GM12878 (cell line): ENCODE data around the gene AGBL4. TPM values are rescaled to one million over a fixed set of nuclear protein-coding genes. Genes with fewer than 3 reads are reported as not detected.

Source experiments
- ATAC-seq: fragments of 200-7000 bp; cut with Tn5 transposase; 3 replicates; pipeline ENCODE4 v1.9.1; 2020; ENCODE audit warnings: mild to moderate bottlenecking, moderate library complexity
- BruUV-seq: library from RNA; stranded (reverse); fragments of 400-500 nt; replicated peaks from 2 replicates; lab custom pipeline; 2021; lab: Mats Ljungman, UMichigan
- CTCF ChIA-PET: fragments of 300-600 bp; sonication (Branson Sonifier 250); formaldehyde crosslinking; extraction: SDS; loops from one replicate; lab custom pipeline; 2021; ENCODE audit warnings: inconsistent platforms; lab: Yijun Ruan, JAX
- POLR2A ChIA-PET: fragments of 350-600 bp; formaldehyde crosslinking; extraction: SDS; loops from one replicate; lab custom pipeline; 2021; ENCODE audit warnings: inconsistent platforms; lab: Charles Lee
- RAD21 ChIA-PET: fragments of 300-600 bp; sonication (Branson Sonifier 250); formaldehyde crosslinking; loops from one replicate; lab custom pipeline; 2023; ENCODE audit warnings: antibody characterized with exemption; ENCODE audit not compliant: unreplicated experiment; lab: Charles Lee
- SMC1A ChIA-PET: fragments of 300-600 bp; sonication (Branson Sonifier 250); formaldehyde crosslinking; loops from one replicate; lab custom pipeline; 2023; ENCODE audit not compliant: unreplicated experiment, uncharacterized antibody; lab: Charles Lee
- DNase-seq: peaks from one replicate; pipeline ENCODE4 v3.0.0-alpha.2; 2011; ENCODE audit warnings: low read depth, low spot score
- FAIRE-seq: peaks from 3 replicates; lab custom pipeline; 2011; peaks lifted over from hg19 to GRCh38; lab: Jason Lieb, UNC
- H2AFZ ChIP-seq: 2 replicates; pipeline ENCODE4 v1.6.0; 2011; ENCODE audit warnings: low read depth, low read length, control low read depth; ENCODE audit not compliant: control insufficient read depth
- H3K27ac ChIP-seq: 2 replicates; pipeline ENCODE4 v1.5.1; 2011; ENCODE audit warnings: control low read depth; ENCODE audit not compliant: control insufficient read depth, insufficient read depth
- H3K27me3 ChIP-seq, 2 experiments: replicated peaks in 1 of 2; 2 replicates each; pipeline versions ENCODE4 v1.6.0 to v1.6.1; 2011; ENCODE audit warnings: low read length in 1 of 2; ENCODE audit not compliant: control insufficient read depth in 2 of 2, insufficient read depth in 2 of 2
- H3K36me3 ChIP-seq, 2 experiments: 2 replicates each; pipeline ENCODE4 v1.5.1; 2011; ENCODE audit warnings: low read length in 1 of 2; ENCODE audit not compliant: control insufficient read depth in 2 of 2, insufficient read depth in 2 of 2
- H3K4me1 ChIP-seq: 2 replicates; pipeline ENCODE4 v1.6.1; 2011; ENCODE audit warnings: mild to moderate bottlenecking, low read length, moderate library complexity, mixed read lengths; ENCODE audit not compliant: control insufficient read depth, insufficient read depth
- H3K4me2 ChIP-seq: 2 replicates; pipeline ENCODE4 v1.6.0; 2011; ENCODE audit warnings: control low read depth; ENCODE audit not compliant: control insufficient read depth, insufficient read depth
- H3K4me3 ChIP-seq: fragments of 200-600 bp; sonication (generic); 2 replicates; pipeline ENCODE4 v1.5.1; 2016
- H3K79me2 ChIP-seq: 2 replicates; pipeline ENCODE4 v1.6.0; 2011; ENCODE audit warnings: low read length; ENCODE audit not compliant: control insufficient read depth, insufficient read depth
- H3K9ac ChIP-seq: 2 replicates; pipeline ENCODE4 v1.8.0; 2011; ENCODE audit warnings: low read length, control low read depth, mixed read lengths; ENCODE audit not compliant: control insufficient read depth, insufficient read depth
- H3K9me3 ChIP-seq: replicated peaks from 3 replicates; pipeline ENCODE4 v1.5.1; 2011; ENCODE audit warnings: mild to moderate bottlenecking, low read length; ENCODE audit not compliant: control insufficient read depth, insufficient read depth
- H4K20me1 ChIP-seq: 2 replicates; pipeline ENCODE4 v1.6.0; 2011; ENCODE audit not compliant: control insufficient read depth, insufficient read depth
- NFYB ChIP-seq: IDR thresholded peaks from 2 replicates; pipeline ENCODE4 v1.6.1; 2011; ENCODE audit warnings: low read depth, mild to moderate bottlenecking, low read length, improper control_type of control experiment, moderate library complexity; ENCODE audit not compliant: insufficient read depth
- RAD21 ChIP-seq: IDR thresholded peaks from 2 replicates; pipeline ENCODE4 v1.6.1; 2011; ENCODE audit warnings: mild to moderate bottlenecking, low read depth, low read length, moderate library complexity; ENCODE audit not compliant: insufficient read depth
- SMC3 ChIP-seq: IDR thresholded peaks from 2 replicates; pipeline ENCODE4 v1.6.1; 2011; ENCODE audit warnings: low read length, improper control_type of control experiment, borderline replicate concordance
- WGBS: methylation state at CpG from one replicate; pipeline ENCODE4 v1.1.6; 2016; ENCODE audit warnings: low lambda C conversion rate; ENCODE audit not compliant: insufficient replicate concordance, insufficient coverage; ENCODE audit errors: missing lambda C conversion rate; 5-methylcytosine and 5-hydroxymethylcytosine counted together
- in situ Hi-C: fragments of 300-500 bp; cut with MboI; formaldehyde crosslinking; loops from 9 replicates; pipeline ENCODE4 v1.14.3; 2018; ENCODE audit warnings: mixed read lengths
- intact Hi-C: fragments of 100-400 bp; cut with micrococcal nuclease; formaldehyde crosslinking; loops from one replicate; pipeline ENCODE4 v1.14.2; 2022; ENCODE audit not compliant: unreplicated experiment
- polyA plus RNA-seq, 11 experiments: library from polyadenylated mRNA; depleted of rRNA in 4 of 11; unstranded in 6 of 11; stranded (reverse) in 5 of 11; fragments of >200 nt; fragmentation: Nextera tagmentation in 4 of 11; fragmentation: Illumina TruSeq in 1 of 11; extraction: Ambion mirVana in 4 of 11; extraction: Trizol in 1 of 11; gene quantifications; 1 replicate in 1 of 11; 2 replicates in 10 of 11; pipeline versions ENCODE4 v1.2.1 to v1.2.3, GENCODE V29; 2011 to 2016; ENCODE audit warnings: inconsistent platforms in 2 of 11, missing spikeins in 2 of 11, low read depth in 1 of 11
- total RNA-seq, 4 experiments: library from RNA; depleted of rRNA in 3 of 4; stranded (reverse); fragments of >200 nt in 3 of 4; fragmentation: Illumina TruSeq in 1 of 4; extraction: Trizol in 1 of 4; gene quantifications; 2 replicates each; pipeline versions ENCODE4 v1.2.1 to v1.2.3, GENCODE V29; 2013 to 2021
- TF ChIP-seq, protein P1 (sequence below), 3 experiments: IDR thresholded peaks in 2 of 3; conservative IDR thresholded peaks in 1 of 3; 2 replicates each; pipeline ENCODE4 v1.5.1; 2011; ENCODE audit warnings: low read depth in 3 of 3, low read length in 3 of 3, mild to moderate bottlenecking in 3 of 3, control low read depth in 2 of 3, moderate library complexity in 2 of 3, inconsistent platforms in 1 of 3, mixed read lengths in 1 of 3; ENCODE audit not compliant: control insufficient read depth in 2 of 3, insufficient read depth in 1 of 3; ENCODE audit errors: extremely low read depth in 1 of 3

The AGBL4 gene
- total and polyA plus RNA-seq, 10 of the 15 experiments (the other 5 are each of a cell fraction or from before 2014, with no cell fraction given): 0.31 TPM; not detected in 9

GRCh38 chr1:48498096-48498791, 1525.5 kb downstream of the AGBL4 start:
- TF ChIP-seq NFYB (no peak), RAD21 (peak; percentile 37), SMC3 (peak; percentile 46; the same call in 1 of the 2 replicates)
- TF ChIP-seq, protein P1, sequence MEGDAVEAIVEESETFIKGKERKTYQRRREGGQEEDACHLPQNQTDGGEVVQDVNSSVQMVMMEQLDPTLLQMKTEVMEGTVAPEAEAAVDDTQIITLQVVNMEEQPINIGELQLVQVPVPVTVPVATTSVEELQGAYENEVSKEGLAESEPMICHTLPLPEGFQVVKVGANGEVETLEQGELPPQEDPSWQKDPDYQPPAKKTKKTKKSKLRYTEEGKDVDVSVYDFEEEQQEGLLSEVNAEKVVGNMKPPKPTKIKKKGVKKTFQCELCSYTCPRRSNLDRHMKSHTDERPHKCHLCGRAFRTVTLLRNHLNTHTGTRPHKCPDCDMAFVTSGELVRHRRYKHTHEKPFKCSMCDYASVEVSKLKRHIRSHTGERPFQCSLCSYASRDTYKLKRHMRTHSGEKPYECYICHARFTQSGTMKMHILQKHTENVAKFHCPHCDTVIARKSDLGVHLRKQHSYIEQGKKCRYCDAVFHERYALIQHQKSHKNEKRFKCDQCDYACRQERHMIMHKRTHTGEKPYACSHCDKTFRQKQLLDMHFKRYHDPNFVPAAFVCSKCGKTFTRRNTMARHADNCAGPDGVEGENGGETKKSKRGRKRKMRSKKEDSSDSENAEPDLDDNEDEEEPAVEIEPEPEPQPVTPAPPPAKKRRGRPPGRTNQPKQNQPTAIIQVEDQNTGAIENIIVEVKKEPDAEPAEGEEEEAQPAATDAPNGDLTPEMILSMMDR (IDR thresholded peaks at IDR 0.05 in 2 of 3, conservative IDR thresholded peaks at IDR 0.05 in 1 of 3; ENCODE audit: control insufficient read depth in 2 of 3, extremely low read depth in 1 of 3, insufficient read depth in 1 of 3, low read depth in 3 of 3, low read length in 3 of 3): peak; percentile 77 to 93 (median 91)
- TF ChIP-seq, all 136 proteins: peak for 3
- no peaks in the 10 kb centered on the region for H3K9me3 ChIP-seq
- H4K20me1 ChIP-seq: no peaks in the 10 kb centered on the region
- intact Hi-C loops: loop anchor here (5.0 kb wide), 1 partner anchor 391 kb away; no protein-coding TSS in a partner anchor
- H3K36me3 ChIP-seq: no peaks in the 10 kb centered on the region
- ChIA-PET RAD21 (no interaction called here), CTCF (interaction anchor here (0.6 to 2.4 kb wide), 11 partner anchors 10 to 388 kb away, joined by 3 to 24 read pairs (median 5); partner anchors contain the start of gene SPATA6), SMC1A (interaction anchor here (1.0 kb wide), 1 partner anchor 389 kb away, joined by 3 read pairs; no protein-coding TSS in a partner anchor), POLR2A (no interaction called here)
- H3K79me2 ChIP-seq: no peaks in the 10 kb centered on the region
- no peaks in the 10 kb centered on the region for H3K27me3 ChIP-seq
- H3K27ac ChIP-seq: no peak overlapping the region
- no peak overlapping the region for H3K9ac ChIP-seq
- in situ Hi-C loops: no loop called here
- H3K4me2 ChIP-seq: no peak overlapping the region
- DNase-seq (no peak), ATAC-seq (peak; percentile 98), FAIRE-seq (peak; percentile 84)
- H3K4me1 ChIP-seq: no peaks in the 10 kb centered on the region
- H3K4me3 ChIP-seq: no peak overlapping the region
- no peak overlapping the region for H2AFZ ChIP-seq
- no TSS peak for BruUV-seq
- 14% methylated on average over 15 of the region's 15 CpGs for WGBS
